ENCODE data around the gene DCC. TPM values are rescaled to one million over a fixed set of nuclear protein-coding genes. Genes with fewer than 3 reads are reported as not detected.

DCC gene
- total and polyA plus RNA-seq, 2 donors (not counting 1 experiment from before 2014, with no cell fraction given), result not detected

DNA sequence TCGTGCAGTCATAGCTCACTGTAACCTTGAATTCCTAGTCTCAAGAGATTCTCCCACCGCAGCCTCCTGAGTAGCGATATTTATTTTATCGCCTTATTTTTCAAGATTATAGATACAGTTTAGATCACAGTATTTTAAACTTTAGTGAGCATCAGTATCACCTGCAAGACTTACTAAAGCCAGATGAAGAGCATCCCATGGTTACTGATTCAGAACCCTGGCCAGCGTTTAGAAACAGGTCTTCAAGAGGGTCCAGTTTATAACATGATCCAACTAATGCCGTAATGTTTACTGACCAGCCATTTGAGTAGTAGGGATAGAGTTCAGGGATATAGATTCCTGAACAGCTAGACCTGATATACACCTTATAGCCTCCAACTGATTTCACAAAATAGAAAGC lies 146.1 kb downstream of the DCC start:
- Histone ChIP-seq H3K9me3 (ENCODE audit: control extremely low read depth in 1 of 3, control insufficient read depth in 2 of 3, insufficient read depth in 1 of 3, low read length in 2 of 3) (no peaks in the 10 kb centered on the region), H2AFZ (ENCODE audit: insufficient read depth, low read depth, low read length, poor library complexity, severe bottlenecking) (no peak overlapping the region), H3K4me1 (ENCODE audit: control insufficient read depth in 2 of 2, insufficient read depth in 2 of 2, low read length in 2 of 2) (no peaks in the 10 kb centered on the region), H3K79me2 (ENCODE audit: control insufficient read depth, insufficient read depth, low read length) (no peaks in the 10 kb centered on the region), H3K9ac (ENCODE audit: low read length) (no peak overlapping the region), H3K27me3 (replicated peaks in 1 of 4; ENCODE audit: control extremely low read depth in 1 of 4, control insufficient read depth in 3 of 4, insufficient read depth in 4 of 4, low read length in 3 of 4) (no peaks in the 10 kb centered on the region), H3K36me3 (replicated peaks in 1 of 2; ENCODE audit: control extremely low read depth in 1 of 2, control insufficient read depth in 1 of 2, extremely low read depth in 1 of 2, insufficient read depth in 2 of 2, low read length in 1 of 2) (no peaks in the 10 kb centered on the region), H3K4me3 (ENCODE audit: control extremely low read depth in 1 of 5, extremely low read depth in 1 of 5, insufficient read depth in 1 of 5, low read depth in 2 of 5, low read length in 4 of 5) (no peak overlapping the region), H3K4me2 (replicated peaks; ENCODE audit: low read depth, low read length, poor library complexity, severe bottlenecking) (no peak overlapping the region), H4K20me1 (ENCODE audit: control insufficient read depth, insufficient read depth, low read length, poor library complexity, severe bottlenecking) (no peaks in the 10 kb centered on the region), H3K27ac (ENCODE audit: low read length in 2 of 2) (no peak overlapping the region)
- ChIA-PET POLR2A (no interaction called here), CTCF (no interaction called here)
- ATAC-seq (ENCODE audit: low read depth), result no peak
- Mint-ChIP-seq H3K27me3 (no peaks in the 10 kb centered on the region), H3K4me3 (no peak overlapping the region), H3K9me3 (ENCODE audit: insufficient read depth) (peaks cover 2% of the 10 kb centered on the region), H3K4me1 (no peaks in the 10 kb centered on the region), H3K27ac (no peak overlapping the region)
- WGBS (ENCODE audit: insufficient coverage), result no CpG with 5 or more reads among the region's 6 CpGs
- DNase-seq, result no peak
- no peak for TF ChIP-seq EZH2 (IDR thresholded peaks at IDR 0.05; ENCODE audit: borderline replicate concordance, insufficient read depth, low read depth, low read length, poor library complexity, severe bottlenecking)
- intact Hi-C loops (cut with micrococcal nuclease), result no loop called here

DNA sequence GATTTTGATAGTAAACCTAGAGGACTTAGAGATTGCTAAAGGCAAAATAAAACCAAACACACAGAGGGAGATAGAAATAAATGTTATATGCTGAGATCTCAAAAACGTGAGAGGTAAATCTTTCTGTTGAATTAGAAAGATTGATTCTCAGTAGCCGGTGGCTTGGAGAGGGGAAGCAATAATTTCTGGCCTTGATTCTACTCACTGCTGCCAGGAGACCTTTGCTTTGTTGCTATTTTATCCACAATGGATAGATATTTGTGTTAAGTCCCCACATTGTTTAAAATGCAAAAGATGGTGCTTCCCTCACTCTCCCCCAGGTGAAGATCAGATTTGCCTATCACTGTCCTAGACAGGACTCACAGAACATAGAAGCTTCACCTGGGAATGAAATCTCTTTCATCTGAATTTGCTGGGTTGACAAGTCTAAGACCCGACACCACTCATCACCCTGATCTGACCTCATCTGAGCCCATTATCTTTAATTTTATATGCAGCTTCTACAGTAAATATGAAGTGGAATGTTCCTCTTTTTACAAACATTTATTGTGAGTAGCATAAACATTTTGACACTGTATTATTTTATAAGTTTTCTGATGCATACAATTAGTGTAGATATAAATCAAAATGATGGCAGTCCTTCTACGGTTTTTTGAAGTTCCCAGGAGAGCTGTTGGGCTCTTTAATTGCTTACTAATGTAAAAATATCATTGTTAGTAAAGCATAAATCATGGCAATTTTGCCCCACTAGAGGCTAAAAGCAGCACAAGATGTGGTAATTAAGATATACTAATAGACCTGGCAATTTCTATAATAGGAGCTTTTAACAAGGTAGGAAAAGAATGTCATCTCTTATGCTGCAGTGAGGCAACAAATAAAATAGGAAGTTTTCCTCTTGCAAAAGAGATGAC lies 149.7 kb downstream of the DCC start:
- intact Hi-C loops (cut with micrococcal nuclease), result no loop called here
- no peak overlapping the region for H3K27ac ChIP-seq (ENCODE audit: low read length in 2 of 2)
- Mint-ChIP-seq H3K27me3 (no peaks in the 10 kb centered on the region), H3K4me3 (no peak overlapping the region), H3K9me3 (ENCODE audit: insufficient read depth) (peaks cover 2% of the 10 kb centered on the region), H3K4me1 (no peaks in the 10 kb centered on the region), H3K27ac (no peak overlapping the region)
- POLR2A ChIA-PET, result no interaction called here
- TF ChIP-seq EZH2 (IDR thresholded peaks at IDR 0.05; ENCODE audit: borderline replicate concordance, insufficient read depth, low read depth, low read length, poor library complexity, severe bottlenecking), result no peak
- TF ChIP-seq, protein P1, sequence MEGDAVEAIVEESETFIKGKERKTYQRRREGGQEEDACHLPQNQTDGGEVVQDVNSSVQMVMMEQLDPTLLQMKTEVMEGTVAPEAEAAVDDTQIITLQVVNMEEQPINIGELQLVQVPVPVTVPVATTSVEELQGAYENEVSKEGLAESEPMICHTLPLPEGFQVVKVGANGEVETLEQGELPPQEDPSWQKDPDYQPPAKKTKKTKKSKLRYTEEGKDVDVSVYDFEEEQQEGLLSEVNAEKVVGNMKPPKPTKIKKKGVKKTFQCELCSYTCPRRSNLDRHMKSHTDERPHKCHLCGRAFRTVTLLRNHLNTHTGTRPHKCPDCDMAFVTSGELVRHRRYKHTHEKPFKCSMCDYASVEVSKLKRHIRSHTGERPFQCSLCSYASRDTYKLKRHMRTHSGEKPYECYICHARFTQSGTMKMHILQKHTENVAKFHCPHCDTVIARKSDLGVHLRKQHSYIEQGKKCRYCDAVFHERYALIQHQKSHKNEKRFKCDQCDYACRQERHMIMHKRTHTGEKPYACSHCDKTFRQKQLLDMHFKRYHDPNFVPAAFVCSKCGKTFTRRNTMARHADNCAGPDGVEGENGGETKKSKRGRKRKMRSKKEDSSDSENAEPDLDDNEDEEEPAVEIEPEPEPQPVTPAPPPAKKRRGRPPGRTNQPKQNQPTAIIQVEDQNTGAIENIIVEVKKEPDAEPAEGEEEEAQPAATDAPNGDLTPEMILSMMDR (IDR thresholded peaks at IDR 0.05), result no peak
- no peaks in the 10 kb centered on the region for H3K4me1 ChIP-seq (ENCODE audit: control insufficient read depth in 2 of 2, insufficient read depth in 2 of 2, low read length in 2 of 2)
- no peak overlapping the region for H3K4me3 ChIP-seq (ENCODE audit: control extremely low read depth in 1 of 5, extremely low read depth in 1 of 5, insufficient read depth in 1 of 5, low read depth in 2 of 5, low read length in 4 of 5)
- DNase-seq, result no peak
- H3K79me2 ChIP-seq (ENCODE audit: control insufficient read depth, insufficient read depth, low read length), result no peaks in the 10 kb centered on the region
- H3K4me2 ChIP-seq (replicated peaks; ENCODE audit: low read depth, low read length, poor library complexity, severe bottlenecking), result no peak overlapping the region
- CTCF ChIA-PET, result no interaction called here
- H3K27me3 ChIP-seq (replicated peaks in 1 of 4; ENCODE audit: control extremely low read depth in 1 of 4, control insufficient read depth in 3 of 4, insufficient read depth in 4 of 4, low read length in 3 of 4), result no peaks in the 10 kb centered on the region
- H3K9me3 ChIP-seq (ENCODE audit: control extremely low read depth in 1 of 3, control insufficient read depth in 2 of 3, insufficient read depth in 1 of 3, low read length in 2 of 3), result peaks cover 0 to 2% (median 0%) of the 10 kb centered on the region in 3 donors
- H3K9ac ChIP-seq (ENCODE audit: low read length), result no peak overlapping the region
- 100% methylated on average over 1 of the region's 4 CpGs for WGBS (ENCODE audit: insufficient coverage)
- H4K20me1 ChIP-seq (ENCODE audit: control insufficient read depth, insufficient read depth, low read length, poor library complexity, severe bottlenecking), result no peaks in the 10 kb centered on the region
- no peaks in the 10 kb centered on the region for H3K36me3 ChIP-seq (replicated peaks in 1 of 2; ENCODE audit: control extremely low read depth in 1 of 2, control insufficient read depth in 1 of 2, extremely low read depth in 1 of 2, insufficient read depth in 2 of 2, low read length in 1 of 2)
- no peak for ATAC-seq (ENCODE audit: low read depth)
- no peak overlapping the region for H2AFZ ChIP-seq (ENCODE audit: insufficient read depth, low read depth, low read length, poor library complexity, severe bottlenecking)

Measured in B cell (primary cell).